GM21717 (cell line): ENCODE data around the gene ATP6V1F.

Source experiments
- ATAC-seq: cut with Tn5 transposase; IDR thresholded peaks from one replicate; pipeline ENCODE4 v1.9.1; 2021; ENCODE audit warnings: mild to moderate bottlenecking, moderate library complexity; ENCODE audit not compliant: unreplicated experiment

ATP6V1F gene

GRCh38 chr7:128881458-128882125, 18.9 kb downstream of the ATP6V1F start:
- no peak for ATAC-seq

- ATAC-seq, result no peak
Observed at GRCh38 chr7:128882134-128882533, 19.5 kb downstream of the ATP6V1F start.

- ATAC-seq, result peak; percentile 66
Observed at GRCh38 chr7:128883622-128884448, 21.2 kb downstream of the ATP6V1F start.

- no peak for ATAC-seq
Observed at GRCh38 chr7:128884561-128885369, 22.1 kb downstream of the ATP6V1F start.

- ATAC-seq, result no peak
Observed at GRCh38 chr7:128885370-128886187, 22.9 kb downstream of the ATP6V1F start.

GRCh38 chr7:128886391-128887168, 23.9 kb downstream of the ATP6V1F start:
- ATAC-seq, result no peak

GRCh38 chr7:128887169-128888038, 24.7 kb downstream of the ATP6V1F start:
- ATAC-seq, result no peak

GRCh38 chr7:128888039-128888755, 25.5 kb downstream of the ATP6V1F start:
- ATAC-seq, result no peak

GRCh38 chr7:128888756-128889095, 26.1 kb downstream of the ATP6V1F start:
- ATAC-seq, result no peak

GRCh38 chr7:128889121-128889520, 26.5 kb downstream of the ATP6V1F start:
- ATAC-seq, result no peak

GRCh38 chr7:128890306-128891109, 27.9 kb downstream of the ATP6V1F start:
- ATAC-seq, result no peak

GRCh38 chr7:128891110-128891941, 28.7 kb downstream of the ATP6V1F start:
- no peak for ATAC-seq

- no peak for ATAC-seq
Observed at GRCh38 chr7:128891942-128892269, 29.2 kb downstream of the ATP6V1F start.

GRCh38 chr7:128892521-128893250, 30.0 kb downstream of the ATP6V1F start:
- no peak for ATAC-seq

- ATAC-seq, result no peak
Observed at GRCh38 chr7:128893251-128894100, 30.8 kb downstream of the ATP6V1F start.
